Fibroblast of pulmonary artery (primary cell): ENCODE measurements around the gene FOSL2.
A peak's percentile ranks its signal among the peaks of the same experiment; 100 is the strongest.

Source experiments
- DNase-seq: peaks from one replicate; pipeline ENCODE4 v3.0.0-alpha.2; 2010; ENCODE audit warnings: low read depth
- H3K4me3 ChIP-seq: replicated peaks from 2 replicates; pipeline ENCODE4 v1.5.1; 2011; ENCODE audit warnings: low read depth, mild to moderate bottlenecking, control low read depth, low read length, moderate library complexity
- TF ChIP-seq, protein P1 (sequence below): IDR thresholded peaks from 2 replicates; pipeline ENCODE4 v1.5.1; 2011; ENCODE audit warnings: mild to moderate bottlenecking, control low read depth, low read length, inconsistent platforms; ENCODE audit errors: missing control alignments

FOSL2 gene

DNA sequence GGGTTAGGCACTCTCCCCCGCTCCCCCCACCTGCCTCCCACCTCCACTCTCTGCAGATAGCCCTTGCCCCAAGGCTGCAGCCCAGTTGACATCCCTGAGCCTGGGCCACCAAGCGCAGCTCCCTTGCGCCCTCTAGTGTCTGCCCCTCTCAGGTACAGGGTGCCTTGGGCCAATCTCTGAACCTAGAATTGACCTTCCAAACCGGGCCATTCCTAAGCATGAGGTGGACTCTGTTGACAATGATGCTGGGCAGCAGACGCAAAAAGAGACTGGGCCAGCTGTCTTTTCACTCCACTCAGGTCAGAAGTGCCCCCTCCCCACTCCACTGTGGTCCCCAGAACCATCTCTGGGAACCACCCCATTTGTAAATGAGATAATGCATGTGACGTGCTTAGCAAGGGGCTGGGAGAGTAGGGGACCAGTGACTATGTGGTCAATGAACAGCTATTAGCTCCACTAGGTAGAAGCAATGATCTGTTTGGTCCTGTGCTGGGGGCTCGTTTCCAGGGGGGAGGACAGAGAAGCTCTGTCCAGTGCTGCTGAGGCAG lies 60.0 kb downstream of the FOSL2 start:
- TF ChIP-seq, protein P1, sequence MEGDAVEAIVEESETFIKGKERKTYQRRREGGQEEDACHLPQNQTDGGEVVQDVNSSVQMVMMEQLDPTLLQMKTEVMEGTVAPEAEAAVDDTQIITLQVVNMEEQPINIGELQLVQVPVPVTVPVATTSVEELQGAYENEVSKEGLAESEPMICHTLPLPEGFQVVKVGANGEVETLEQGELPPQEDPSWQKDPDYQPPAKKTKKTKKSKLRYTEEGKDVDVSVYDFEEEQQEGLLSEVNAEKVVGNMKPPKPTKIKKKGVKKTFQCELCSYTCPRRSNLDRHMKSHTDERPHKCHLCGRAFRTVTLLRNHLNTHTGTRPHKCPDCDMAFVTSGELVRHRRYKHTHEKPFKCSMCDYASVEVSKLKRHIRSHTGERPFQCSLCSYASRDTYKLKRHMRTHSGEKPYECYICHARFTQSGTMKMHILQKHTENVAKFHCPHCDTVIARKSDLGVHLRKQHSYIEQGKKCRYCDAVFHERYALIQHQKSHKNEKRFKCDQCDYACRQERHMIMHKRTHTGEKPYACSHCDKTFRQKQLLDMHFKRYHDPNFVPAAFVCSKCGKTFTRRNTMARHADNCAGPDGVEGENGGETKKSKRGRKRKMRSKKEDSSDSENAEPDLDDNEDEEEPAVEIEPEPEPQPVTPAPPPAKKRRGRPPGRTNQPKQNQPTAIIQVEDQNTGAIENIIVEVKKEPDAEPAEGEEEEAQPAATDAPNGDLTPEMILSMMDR, result peak; percentile 98
- H3K4me3 ChIP-seq, result no peak overlapping the region
- DNase-seq, result peak; percentile 56

DNA sequence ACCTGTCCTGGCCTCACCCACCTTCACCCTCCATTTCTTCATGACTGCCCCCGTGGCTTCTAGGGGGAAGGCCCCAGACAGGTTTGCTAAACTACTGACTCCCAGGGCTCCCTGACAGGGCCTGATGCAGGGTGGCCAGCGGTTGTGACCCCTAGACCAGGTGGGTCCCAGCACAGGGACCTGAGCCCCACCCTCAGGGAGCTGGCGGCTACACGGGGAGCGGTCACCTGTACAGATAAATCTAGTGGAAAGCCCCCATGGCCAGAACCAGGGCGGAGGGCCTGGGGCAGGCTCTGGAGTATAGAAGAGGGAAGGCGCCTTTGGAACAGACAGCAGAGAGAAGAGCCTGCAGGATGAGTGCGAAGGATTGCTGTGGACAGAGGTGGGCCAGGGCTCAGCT lies 60.7 kb downstream of the FOSL2 start:
- no peak for DNase-seq
- H3K4me3 ChIP-seq, result no peak overlapping the region
- TF ChIP-seq, protein P1, result no peak

DNA sequence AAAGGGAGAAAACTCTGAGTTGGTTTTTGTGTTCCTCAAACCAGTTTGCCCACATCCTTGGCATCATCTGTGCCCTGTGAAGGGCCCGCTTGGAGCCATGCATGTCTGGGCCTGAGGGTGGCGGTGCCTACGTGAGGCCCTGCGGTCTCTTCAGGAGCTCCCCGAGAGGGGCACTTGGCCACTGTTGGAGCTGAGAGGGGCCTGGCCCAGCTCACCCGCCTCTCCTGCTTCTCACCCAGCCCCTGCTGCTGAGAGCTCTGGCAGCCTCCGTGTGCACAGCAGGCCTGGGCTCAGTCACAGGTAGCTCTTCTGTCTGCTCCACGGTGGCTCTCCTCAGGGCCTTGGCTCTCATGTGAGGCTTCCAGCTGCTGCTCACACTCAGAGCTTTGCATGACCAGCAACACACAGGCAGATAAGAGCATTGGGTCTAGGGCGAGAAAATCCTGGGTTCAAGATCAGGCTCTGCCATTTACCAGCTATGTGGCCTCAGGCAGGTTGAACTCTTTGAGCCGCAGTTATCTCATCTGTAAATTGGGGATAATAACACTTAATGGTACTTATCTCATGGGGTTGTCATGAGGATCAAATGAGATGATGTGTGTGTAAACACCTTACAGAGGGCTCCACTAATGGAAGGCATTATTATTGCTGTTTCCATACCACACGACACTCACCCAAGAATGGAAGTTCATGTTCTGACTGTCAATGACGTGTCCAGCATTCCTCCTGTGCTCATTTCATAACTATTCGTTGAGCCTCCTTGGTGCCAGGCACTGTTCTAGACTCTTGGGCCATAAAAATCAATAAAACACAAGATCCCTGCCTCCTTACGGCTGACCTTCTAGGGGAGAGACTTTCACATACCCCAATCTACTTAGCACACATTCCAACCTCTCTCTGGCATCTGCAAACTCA lies 61.6 kb downstream of the FOSL2 start:
- no peak for DNase-seq
- TF ChIP-seq, protein P1, result no peak
- H3K4me3 ChIP-seq, result no peak overlapping the region

DNA sequence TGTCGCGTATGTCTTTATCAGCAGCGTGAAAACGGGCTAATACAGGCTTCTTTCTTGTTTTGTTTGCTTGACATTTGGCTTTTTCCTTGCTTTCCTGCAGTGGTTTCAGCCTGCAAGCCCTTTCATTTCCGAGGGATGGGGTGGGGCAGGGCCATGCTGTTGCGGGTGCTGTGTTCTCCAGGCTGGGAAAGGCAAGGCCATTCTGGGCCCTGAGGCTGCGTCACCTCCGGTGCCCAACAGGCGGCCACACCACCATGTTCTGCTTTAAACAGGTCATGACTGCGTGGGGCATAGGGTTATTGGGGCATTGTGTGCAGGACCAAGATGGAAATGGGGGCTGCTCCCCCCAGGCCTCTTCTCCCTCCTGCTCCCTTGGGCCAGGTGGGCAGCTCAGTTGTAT lies 64.6 kb downstream of the FOSL2 start:
- H3K4me3 ChIP-seq, result no peak overlapping the region
- TF ChIP-seq, protein P1, result no peak
- DNase-seq, result no peak

DNA sequence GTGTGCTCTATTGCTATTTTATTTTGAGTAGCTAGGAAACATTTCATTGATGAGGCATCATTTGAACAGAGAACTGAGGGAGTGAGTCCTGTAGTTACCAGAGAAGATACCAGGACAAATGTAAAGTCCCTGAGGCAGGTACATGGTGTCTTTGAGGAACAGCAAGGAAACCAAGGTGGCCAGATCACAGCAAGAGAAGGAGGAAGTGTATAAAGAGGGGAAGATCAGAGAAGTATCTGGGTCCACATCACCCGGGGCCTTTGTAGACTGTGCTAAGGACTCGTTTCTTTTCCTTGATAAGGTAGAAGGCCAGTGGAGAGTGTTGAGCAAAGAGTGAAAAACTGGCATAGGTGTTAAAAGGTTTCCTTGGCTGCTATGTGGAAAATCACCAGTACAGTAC lies 68.4 kb downstream of the FOSL2 start:
- H3K4me3 ChIP-seq, result no peak overlapping the region
- DNase-seq, result no peak
- TF ChIP-seq, protein P1, result no peak

DNA sequence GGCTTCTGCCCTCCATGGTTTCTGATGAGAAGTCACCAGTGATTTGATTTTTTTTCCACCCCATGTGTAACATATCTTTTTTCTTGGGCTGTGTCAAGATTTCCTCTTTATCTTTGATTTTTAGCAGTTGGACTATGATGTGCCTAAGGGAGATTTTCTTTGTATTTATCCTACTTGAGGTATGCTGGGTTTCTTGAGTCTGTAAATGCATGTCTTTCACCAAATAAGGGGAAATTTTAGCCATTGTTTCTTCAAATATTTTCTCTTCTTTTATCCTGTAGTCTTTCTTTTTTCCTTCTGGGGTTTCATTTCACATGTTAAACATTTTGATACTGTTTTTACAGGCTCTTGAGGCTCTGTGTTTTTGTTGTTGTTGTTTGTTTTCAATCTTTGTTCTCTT lies 69.5 kb downstream of the FOSL2 start:
- no peak for DNase-seq
- TF ChIP-seq, protein P1, result no peak
- no peak overlapping the region for H3K4me3 ChIP-seq
